ENCODE measurements around the gene PLD4.

GRCh38 chr14:104965561-104966231 is 41.0 kb downstream of the PLD4 start:
- no peak for TF ChIP-seq CTCF (IDR thresholded peaks at IDR 0.05)
- no peak for TF ChIP-seq POLR2A (IDR thresholded peaks at IDR 0.05)
- TF ChIP-seq POLR2AphosphoS5 (IDR thresholded peaks at IDR 0.05): no peak

Data from gastroesophageal sphincter (tissue), 3 donors.